NCI-H1694 (cell line): Measurements from ENCODE around the gene CREBBP.

ENCODE experiments used
- DNase-seq: peaks from one replicate; lab custom pipeline; 2025; lab: John Stamatoyannopoulos, UW

The CREBBP gene

DNA sequence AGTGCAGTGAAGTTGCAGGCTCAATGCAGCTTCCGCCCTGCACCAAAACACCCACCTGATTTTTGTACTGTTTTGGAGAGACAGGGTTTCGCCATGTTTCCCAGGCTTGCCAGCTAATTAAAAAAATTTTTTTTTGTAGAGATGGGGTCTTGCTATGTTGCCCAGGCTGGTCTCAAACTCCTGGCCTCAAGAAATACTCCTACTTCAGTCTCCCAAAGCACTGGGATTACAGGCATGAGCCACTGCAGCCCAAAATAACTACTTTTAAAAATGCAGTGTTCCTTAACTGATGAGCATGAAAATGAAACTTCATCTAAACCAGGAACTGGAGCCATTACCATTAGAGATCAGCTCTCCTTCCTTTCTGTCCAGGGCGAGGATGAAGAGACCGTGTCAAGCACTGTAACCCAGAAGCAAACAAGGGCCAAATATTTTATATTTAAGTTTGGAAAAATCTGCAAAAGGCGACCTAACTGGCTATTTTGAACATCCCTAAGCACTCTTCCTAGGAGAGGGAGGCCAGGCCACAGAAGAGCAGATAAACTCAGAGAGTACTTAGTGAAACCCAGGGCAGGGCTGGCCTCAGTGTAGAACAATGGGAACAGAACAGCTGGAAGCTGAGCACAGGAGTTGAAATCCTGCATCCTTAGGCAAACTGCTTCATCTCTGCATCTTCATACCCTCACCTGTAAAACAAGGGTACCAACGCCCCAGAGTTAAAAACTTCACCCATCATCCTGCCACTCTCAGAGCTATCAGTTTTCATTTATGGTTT, 24.0 kb downstream of the CREBBP start:
- DNase-seq, result no peak

DNA sequence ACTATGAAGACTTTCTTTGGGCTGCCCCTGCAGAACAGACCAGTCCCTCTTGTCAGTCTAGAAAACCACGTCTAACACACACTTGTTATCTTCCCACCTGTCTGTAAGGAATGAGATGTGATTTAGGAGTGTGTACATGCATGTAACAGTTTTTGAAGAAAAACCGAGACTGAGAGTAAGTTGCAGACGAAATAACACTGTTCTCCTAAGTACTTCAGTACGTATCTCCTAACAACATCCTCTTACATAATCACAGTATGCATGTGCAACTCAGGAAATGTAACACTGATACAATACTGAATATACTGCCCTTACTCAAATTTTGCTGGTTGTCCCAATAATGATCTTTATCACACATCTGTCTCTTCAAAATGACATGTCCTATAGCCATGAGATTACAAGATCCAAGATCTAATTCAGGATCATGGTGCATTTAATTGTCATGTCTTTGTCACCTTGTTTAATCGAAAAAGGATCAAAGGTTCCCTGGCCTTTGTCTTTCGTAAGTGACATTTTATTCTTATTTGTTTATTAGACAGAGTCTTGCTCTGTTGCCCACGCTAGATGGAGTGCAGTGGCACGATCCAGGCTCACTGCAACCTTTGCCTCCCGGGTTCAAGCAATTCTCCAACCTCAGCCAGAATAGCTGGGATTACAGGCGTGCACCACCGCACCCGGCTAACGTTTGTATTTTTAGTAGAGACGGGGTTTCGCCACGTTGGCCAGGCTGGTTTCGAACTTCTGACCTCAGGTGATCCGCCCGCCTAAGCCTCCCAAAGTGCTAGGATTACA, 25.6 kb downstream of the CREBBP start:
- DNase-seq, result no peak

DNA sequence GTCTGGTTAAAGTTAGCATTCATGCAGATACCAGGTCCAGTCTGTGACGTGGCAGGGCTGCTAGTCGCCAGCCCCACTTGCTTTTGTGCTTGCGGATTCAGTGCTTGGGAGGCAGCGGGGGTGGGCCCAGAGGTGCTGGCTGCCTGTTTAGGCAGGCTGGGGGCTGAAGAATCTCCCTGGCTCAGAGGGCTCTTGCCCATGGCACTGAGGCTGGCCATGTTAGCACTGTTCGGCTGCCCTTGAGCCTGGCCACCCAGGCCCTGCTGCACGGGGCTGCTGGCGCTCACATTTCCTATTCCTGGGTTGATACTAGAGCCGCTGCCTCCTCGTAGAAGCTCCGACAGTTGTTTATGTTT, 30.0 kb downstream of the CREBBP start:
- no peak for DNase-seq

DNA sequence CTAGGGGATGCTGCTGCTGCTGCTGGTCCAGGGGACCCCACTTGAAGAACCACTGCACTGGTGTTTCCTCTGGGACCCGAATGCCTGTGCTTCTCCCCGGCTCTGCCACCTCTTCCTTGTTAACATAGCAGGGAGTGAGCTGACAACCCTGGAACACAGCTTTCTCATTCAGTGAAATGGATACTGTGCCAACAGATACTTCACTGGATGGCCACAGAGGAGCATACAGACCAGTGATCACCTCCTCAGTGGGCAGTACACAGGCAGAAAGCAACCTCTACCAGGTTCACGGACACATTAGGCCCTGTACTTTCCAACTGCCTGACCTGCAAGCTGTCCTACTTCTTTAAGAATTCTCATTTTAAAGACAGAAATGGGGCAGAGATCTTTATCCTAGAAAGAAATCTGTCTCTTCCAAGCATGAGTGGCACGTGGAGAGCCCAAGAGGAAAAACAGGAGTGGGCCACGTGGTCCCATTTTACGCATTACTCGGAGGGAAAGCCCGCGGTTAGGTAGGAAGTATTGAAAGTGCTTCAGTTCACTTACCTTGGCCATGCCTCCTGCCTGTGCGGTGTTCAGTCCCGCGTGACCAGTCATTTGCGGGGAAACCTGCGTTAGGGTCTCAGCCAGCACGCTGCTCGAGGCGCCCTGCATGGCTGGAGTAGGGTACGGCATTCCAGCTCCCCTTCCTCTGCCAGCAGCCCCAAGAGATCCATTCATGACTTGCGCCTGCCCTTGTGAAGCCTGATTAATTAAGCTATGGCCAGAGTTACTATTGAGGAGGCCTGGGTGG, 30.6 kb downstream of the CREBBP start:
- no peak for DNase-seq

DNA sequence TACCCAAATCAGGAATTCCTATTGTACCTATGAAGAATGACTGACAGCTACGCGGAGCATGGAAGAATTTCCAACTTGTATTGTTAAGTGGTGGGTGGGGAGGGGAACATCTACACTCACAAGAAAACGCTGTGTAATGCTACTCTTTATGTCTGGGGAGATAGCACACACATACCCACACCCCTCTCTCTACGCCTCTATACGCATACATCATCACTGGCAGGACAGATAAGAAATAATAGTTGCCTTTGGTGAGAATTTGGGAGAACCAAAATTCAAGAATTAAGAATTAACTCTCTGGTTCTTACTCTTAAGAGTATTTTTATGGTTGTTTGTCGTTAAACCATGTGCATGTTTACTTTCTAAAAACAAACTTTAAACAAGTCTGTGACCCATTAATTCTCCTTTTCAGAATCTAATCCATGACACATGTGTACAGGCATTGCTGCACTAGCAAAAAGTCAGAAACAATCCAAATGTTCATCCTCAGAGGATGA, 33.9 kb downstream of the CREBBP start:
- DNase-seq, result no peak

DNA sequence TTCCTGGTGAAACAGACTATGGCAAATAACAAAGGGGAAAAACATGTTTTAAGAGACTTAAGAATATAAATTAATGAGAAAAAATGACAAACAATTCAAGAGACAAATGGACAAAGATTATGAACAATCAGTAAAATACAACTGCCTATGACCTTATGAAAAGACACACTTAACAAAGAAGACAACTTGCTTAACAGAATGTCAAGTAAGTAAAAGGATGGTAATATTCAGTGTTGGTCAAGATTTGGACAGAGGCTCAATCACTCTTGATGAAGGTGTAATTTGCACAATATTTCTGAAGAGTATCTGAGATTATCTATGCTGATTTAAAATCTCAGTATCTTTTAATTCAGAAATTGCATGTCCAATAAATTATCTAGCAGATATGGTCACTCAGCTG, 34.4 kb downstream of the CREBBP start:
- no peak for DNase-seq

DNA sequence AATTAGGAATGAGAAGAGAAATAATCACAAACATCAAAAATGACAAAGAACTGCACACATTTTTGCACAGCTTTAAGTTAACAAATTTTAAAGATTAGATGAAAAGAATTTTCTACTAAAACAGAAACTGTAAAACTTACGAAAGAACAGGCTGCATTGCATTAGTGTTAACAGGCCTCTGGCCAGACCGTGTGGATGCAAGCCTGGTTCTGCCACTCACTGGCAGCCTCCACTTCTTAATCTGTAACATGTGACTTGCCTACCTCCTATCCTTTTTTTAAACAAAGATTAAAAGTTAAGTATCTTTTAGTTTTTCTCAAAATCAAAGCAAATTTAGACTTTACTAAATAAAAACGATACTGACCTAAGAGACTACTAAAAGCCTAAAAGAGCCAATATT, 37.5 kb downstream of the CREBBP start:
- DNase-seq, result no peak

DNA sequence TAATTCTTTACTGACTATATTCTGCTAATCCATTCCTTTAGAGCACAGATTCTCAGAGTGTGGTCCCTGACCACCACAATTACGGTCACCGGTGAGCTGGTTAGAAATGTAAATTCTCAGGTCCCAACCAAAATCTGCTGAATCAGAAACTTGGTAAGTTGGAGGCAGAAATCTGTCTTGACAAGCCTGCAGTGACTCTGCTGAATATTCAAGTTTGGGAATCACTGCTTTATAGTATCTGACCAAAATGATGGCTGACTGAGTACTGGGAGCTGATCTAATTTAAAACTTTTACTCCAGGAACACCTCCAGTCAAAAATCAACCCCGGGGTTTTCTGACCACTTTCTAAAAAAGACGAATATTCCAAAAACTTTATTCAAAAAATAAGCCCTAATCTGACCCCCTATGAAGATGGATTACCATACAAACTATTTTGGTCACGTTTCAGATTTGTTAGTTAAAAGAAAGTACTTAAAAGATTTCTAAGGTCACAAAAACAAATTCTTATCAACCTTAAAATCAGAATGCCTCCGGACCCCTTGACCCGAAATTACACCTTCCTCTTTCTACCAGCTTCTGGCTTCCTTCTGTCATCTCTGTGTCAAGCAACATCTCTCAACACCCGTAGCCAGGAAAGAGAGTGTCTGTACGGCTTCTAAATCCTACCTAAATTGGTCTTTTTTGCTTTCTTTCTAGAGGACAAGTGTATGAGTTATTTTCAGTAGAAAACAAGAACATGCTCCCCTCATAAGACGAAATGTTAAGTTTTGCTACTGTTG, 38.6 kb downstream of the CREBBP start:
- DNase-seq, result no peak

DNA sequence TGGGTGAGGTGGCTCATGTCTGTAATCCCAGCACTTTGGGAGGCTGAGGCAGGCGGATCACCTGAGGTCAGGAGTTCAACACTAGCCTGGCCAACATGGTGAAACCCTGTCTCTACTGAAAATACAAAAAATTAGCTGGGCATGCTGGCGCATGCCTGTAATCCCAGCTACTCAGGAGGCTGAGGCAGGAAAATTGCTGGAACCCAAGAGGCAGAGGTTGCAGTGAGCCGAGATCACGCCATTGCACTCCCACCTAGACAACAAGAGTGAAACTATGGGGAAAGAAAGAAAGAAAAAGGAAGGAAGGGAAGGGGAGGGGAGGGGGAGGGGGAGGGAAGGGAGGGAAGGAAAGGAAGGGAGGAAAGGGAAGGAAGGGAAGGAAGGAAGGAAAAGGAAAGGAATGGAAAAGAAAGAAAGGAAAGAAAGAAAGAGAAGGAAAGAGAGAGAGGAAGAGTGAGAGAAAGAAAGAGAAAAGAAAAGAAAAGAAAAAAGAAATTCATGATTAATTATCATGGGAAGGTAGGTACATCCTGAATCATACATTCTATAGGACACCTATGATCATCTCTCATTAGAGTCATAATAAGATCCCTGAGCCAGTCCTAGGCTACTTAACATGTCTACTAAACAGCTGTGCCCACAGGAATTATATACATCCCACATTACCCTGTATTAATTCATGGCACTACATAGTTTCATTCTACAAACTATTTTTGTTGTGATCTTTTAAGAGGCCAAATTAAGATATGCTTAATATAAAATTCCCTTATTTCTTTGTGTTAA, 40.9 kb downstream of the CREBBP start:
- no peak for DNase-seq

DNA sequence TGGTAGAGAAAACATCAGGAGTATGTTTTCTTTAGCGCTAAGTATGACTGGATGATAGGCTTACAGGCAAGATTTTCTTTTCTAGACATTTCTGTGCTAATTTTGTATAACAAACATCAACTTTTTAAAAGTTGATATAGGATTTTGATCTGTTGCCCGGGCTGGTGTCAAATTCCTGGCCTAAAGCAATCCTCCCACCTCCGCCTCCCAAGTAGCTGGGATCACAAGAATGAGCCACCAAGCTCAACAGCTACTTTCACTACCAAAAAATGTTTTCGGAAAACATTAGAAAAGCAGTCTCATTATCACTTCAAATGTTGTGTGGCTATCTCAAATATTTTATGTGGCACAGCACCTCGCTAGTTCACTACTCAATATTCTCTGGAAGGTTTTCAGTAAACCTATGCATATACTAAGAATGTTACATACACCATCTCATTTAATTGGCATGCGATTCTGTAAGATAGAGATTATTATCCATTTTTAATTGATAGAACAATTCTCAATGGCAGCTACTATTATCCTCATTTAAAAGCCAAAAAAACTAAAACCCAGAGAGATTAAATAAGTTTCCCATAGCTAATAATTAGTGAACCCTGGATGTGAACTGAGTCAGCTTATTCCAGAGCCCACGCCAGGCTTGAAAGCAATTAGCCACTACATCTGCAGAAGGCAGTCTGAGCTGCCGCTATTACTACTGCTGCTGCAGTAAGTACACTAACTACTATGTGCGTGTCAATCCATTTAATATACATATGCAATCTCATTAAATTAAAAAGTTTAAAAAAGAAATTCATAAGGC, 41.7 kb downstream of the CREBBP start:
- DNase-seq, result no peak

DNA sequence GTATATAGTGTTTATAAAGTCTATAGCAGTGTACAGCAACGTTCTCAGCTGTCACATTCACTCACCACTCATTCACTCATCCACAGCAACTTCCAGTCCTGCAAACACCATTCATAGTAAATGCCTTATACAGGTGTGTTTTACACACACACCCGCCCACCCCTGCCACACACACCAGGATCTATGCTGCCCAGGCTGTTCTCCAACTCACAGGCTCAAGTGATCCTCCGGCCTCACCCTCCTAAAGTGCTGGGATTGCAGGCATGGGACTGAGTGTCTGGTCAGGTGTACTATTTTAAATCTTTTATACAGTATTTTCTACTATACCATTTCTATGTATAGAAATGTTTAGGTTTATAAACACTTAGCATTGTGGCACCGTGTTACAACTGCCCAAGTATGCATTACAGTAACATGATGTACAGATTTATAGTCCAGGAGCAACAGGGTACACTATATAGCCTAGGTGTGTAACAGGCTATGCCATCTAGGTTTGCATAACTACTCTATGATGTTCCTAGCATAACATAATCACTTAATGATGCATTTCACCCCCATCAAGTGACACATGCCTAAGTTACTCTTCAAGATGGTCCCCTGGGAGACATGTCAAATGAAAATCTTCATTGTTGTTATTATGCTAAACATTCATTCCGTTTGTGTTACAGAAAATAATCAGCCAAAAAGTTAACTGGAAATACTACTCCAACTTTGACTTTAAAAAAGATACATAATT, 42.5 kb downstream of the CREBBP start:
- no peak for DNase-seq

DNA sequence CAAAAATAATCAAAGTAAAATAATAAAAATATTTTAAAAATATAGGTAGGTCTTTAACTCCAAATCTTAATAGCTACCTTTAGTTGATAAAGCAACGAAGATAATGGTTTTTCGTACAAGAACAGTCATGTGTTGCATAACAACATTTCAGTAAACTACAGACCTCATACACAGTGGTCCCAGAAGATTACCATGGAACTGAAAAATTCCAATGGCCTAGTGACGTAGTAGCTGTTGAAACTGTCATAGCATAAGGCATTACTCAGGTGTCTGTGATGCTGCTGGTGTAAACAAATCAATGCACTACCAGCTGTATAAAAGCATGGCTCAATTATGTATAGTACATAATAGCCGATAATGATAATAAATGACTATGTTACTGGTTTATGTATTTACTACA, 43.9 kb downstream of the CREBBP start:
- no peak for DNase-seq

DNA sequence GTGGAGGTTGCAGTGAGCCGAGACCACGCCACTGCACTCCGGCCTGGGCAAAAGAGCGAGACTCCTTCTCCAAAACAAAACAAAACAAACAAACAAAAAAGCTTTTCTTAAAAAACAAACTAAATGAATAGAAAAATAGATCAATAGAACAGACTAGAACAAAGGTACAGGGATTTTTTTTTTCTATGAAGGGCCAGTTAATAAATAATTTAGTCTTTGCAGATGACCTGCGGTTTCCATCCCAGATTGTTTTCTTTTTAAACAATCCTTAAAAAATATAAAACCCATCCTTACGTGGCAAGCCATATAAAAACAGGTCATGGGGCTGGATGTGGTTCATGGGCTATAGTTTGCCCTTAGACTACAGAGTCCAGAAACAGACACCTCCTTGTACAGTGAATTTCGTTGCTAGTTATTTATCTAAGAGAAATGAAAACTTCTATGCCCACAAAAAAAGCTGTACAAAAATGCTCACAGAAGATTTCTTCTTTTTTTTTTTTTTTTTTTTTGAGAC, 45.4 kb downstream of the CREBBP start:
- DNase-seq, result no peak

DNA sequence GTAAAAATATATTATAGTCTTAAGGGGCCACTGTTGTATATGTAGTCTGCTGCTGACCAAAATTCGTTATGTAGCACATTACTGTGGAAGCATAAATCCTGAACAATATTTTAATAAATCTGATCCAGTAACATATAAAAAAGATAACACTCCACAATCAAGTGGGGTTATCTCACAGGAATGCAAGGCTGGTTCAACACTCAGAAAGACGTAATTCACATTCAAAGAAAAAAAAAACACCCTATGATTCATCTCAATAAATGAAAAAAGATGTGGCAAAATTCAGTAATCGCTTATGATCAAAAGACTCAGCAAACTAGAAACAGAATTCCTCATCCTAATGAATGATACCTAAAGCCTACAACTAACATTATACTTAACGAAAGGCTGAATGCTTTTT, 47.8 kb downstream of the CREBBP start:
- no peak for DNase-seq

DNA sequence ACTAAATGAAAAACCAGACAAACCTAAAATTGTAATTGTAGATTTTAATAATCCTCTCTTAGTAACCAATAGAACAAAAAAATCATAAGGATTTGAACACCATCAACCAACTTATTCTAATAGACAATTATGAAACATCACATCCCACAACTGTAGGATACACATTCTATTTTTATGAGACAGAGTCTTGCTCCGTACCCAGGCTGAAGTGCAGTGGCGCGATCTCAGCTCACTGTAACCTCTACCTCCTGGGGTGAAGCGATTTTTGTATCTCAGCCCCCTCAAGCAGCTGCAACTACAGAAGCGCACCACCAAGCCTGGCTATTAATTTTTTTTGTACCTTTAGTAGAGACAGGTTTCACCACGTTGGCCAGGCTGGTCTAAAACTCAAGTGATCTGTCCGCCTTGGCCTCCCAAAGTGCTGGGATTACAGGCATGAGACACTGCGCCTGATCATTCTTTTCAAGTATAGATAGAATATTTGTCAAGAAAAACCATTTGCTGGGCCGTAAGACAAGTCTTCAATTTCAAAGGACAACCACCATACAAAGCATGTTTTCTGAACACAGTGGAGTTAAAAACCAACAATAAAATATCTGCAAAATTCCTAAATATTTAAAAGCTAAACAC, 49.8 kb downstream of the CREBBP start:
- DNase-seq, result no peak

DNA sequence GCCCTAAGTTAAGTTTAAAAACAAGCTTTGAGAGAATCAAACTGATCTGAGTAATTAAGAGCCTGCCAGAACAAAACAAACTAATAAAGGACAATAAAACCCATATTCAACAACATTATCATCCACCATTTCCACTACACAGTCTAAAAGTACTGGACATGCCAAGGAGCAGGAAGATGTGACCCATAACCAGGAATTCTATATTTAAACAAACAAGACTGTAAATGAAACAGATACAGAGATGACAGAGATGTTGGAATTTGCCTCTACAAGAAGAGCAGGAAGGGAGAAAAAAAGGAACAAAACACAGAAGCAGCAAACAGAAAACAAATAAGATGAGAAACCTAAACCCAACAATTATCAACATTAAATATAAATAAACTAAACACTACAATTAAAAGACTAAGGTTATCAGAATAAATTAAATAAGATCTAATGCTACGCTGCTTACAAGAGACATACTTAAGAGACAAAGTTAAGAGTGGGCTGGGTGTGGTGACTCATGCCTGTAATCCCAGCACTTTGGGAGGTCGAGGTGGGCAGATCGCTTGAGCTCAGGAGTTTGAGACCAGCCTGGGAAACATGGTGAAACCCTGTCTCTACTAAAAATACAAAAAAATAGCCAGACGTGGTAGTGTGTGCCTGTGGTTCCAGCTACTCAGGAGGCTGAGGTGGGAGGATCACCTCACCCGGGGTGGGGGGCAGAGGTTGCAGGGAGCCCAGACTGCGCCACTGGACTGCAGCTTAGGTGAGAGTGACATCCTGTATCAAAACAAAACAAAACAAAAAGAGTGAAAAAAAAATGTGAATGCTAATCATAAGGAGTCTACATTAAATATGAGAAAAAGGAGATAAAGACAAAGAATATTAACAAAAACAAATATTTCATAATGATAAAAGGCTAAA, 50.6 kb downstream of the CREBBP start:
- DNase-seq, result no peak

DNA sequence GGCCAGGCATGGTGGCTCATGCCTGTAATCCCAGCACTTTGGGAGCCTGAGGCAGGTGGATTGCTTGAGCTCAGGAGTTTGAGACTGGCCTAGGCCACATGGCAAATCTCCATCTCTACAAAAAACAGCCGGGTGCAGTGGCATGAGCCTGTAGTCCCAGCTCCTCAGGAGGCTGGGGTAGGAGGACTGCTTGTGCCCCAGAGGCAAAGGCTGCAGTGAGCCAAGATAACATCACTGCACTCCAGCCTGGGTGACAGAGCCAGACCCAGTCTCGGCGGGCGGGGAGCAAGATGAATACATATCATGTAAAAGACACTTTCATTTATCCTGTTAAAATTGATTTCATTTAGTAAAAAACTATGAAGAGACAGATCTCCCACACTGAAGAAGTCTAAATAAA, 54.6 kb downstream of the CREBBP start:
- DNase-seq, result no peak

DNA sequence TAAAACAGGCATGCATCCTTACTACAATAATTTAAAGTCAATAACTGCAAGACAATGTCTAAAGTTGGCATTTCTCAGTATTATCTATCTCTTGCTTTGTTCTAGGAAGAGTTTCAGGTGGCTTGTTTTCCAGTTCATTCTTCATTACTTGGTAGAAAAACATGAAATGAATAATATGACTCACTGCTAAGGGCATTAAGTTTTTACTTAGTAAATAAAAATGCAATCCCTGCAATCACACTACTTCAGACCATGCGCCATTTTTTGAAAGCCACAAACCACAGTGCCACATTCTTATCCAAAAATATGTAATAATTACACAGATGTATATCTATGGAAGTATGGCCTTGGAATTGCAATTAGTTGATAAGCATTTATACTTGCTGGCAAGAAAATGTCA, 55.4 kb downstream of the CREBBP start:
- DNase-seq, result no peak
